HEK293 (cell line): ENCODE results near the gene CST7.

ENCODE experiments used
- CTCF ChIA-PET: fragments of 350-600 bp; formaldehyde crosslinking; extraction: SDS; loops from one replicate; lab custom pipeline; 2021; ENCODE audit warnings: antibody characterized with exemption; lab: Yijun Ruan, JAX
- POLR2A ChIA-PET: fragments of 300-600 bp; formaldehyde crosslinking; extraction: SDS; loops from one replicate; lab custom pipeline; 2020; ENCODE audit warnings: antibody characterized with exemption, inconsistent platforms; lab: Yijun Ruan, JAX
- H3K27ac ChIP-seq: fragments of 200-500 bp; sonication (Bioruptor generic); 2 replicates; pipeline ENCODE4 v1.5.1; 2014; ENCODE audit warnings: low read depth, low read length, control low read depth, inconsistent platforms; ENCODE audit errors: extremely low read depth
- H3K36me3 ChIP-seq, 2 experiments: fragments of 200-500 bp in 1 of 2; sonication (Bioruptor generic) in 1 of 2; 1 replicate in 1 of 2; 2 replicates in 1 of 2; pipeline ENCODE4 v1.5.1; 2014 to 2017; ENCODE audit warnings: inconsistent platforms in 2 of 2, low read length in 2 of 2; ENCODE audit not compliant: control insufficient read depth in 2 of 2, insufficient read depth in 1 of 2
- H3K4me1 ChIP-seq: fragments of 200-500 bp; sonication (Bioruptor generic); 2 replicates; pipeline ENCODE4 v1.5.1; 2014; ENCODE audit warnings: mild to moderate bottlenecking, low read length, inconsistent platforms; ENCODE audit not compliant: control insufficient read depth, insufficient read depth
- H3K4me3 ChIP-seq: 2 replicates; pipeline ENCODE4 v1.5.1; 2011; ENCODE audit warnings: low read depth, mild to moderate bottlenecking, control low read depth, low read length, moderate library complexity
- H3K9me3 ChIP-seq: fragments of 200-500 bp; sonication (Bioruptor generic); 2 replicates; pipeline ENCODE4 v1.5.1; 2014; ENCODE audit warnings: low read depth, low read length, inconsistent platforms; ENCODE audit not compliant: control insufficient read depth, insufficient read depth
- KLF9 ChIP-seq: fragments of 450-650 bp; formaldehyde crosslinking; IDR thresholded peaks from 2 replicates; pipeline ENCODE4 v1.5.1; 2016; ENCODE audit warnings: missing biosample characterization, missing genetic modification characterization, low read depth
- MEIS1 ChIP-seq: sonication (generic); formaldehyde crosslinking; IDR thresholded peaks from 2 replicates; pipeline ENCODE4 v1.8.1; 2022; ENCODE audit warnings: missing genetic modification reagents, mild to moderate bottlenecking, borderline replicate concordance
- MYNN ChIP-seq: fragments of 450-650 bp; formaldehyde crosslinking; IDR thresholded peaks from 2 replicates; pipeline ENCODE4 v1.5.1; 2016; ENCODE audit warnings: missing biosample characterization, missing genetic modification characterization, borderline replicate concordance
- OVOL3 ChIP-seq: fragments of 450-650 bp; formaldehyde crosslinking; IDR thresholded peaks from 2 replicates; pipeline ENCODE4 v1.5.1; 2016; ENCODE audit warnings: missing biosample characterization, missing genetic modification characterization
- SALL2 ChIP-seq: fragments of 450-650 bp; formaldehyde crosslinking; IDR thresholded peaks from 2 replicates; pipeline ENCODE4 v1.5.0; 2017; ENCODE audit warnings: missing biosample characterization, mild to moderate bottlenecking, missing genetic modification characterization, borderline replicate concordance
- ZBTB1 ChIP-seq: fragments of 450-650 bp; formaldehyde crosslinking; IDR thresholded peaks from 2 replicates; pipeline ENCODE4 v1.5.1; 2016; ENCODE audit warnings: missing biosample characterization, missing genetic modification characterization
- ZFP41 ChIP-seq: fragments of 450-650 bp; formaldehyde crosslinking; IDR thresholded peaks from 2 replicates; pipeline ENCODE4 v1.5.1; 2016; ENCODE audit warnings: missing biosample characterization, missing genetic modification characterization, borderline replicate concordance
- ZNF132 ChIP-seq: fragments of 450-650 bp; formaldehyde crosslinking; IDR thresholded peaks from 2 replicates; pipeline ENCODE4 v1.5.1; 2017; ENCODE audit warnings: missing biosample characterization, missing genetic modification characterization, borderline replicate concordance
- ZNF2 ChIP-seq: fragments of 450-650 bp; formaldehyde crosslinking; IDR thresholded peaks from 2 replicates; pipeline ENCODE4 v1.5.1; 2016; ENCODE audit warnings: missing biosample characterization, missing genetic modification characterization
- ZNF211 ChIP-seq: fragments of 450-650 bp; formaldehyde crosslinking; IDR thresholded peaks from 2 replicates; pipeline ENCODE4 v1.5.1; 2016; ENCODE audit warnings: low read depth, missing biosample characterization, missing genetic modification characterization
- ZNF394 ChIP-seq: fragments of 450-650 bp; formaldehyde crosslinking; IDR thresholded peaks from 2 replicates; pipeline ENCODE4 v1.5.1; 2016; ENCODE audit warnings: missing biosample characterization, missing genetic modification characterization, mild to moderate bottlenecking, moderate library complexity, borderline replicate concordance
- ZNF423 ChIP-seq: fragments of 450-650 bp; formaldehyde crosslinking; IDR thresholded peaks from 2 replicates; pipeline ENCODE4 v1.5.1; 2016; ENCODE audit warnings: missing biosample characterization, missing genetic modification characterization
- ZNF521 ChIP-seq: fragments of 450-650 bp; formaldehyde crosslinking; IDR thresholded peaks from 2 replicates; pipeline ENCODE4 v1.5.1; 2017; ENCODE audit warnings: missing biosample characterization, mild to moderate bottlenecking, missing genetic modification characterization
- ZNF560 ChIP-seq: fragments of 450-650 bp; formaldehyde crosslinking; IDR thresholded peaks from 2 replicates; pipeline ENCODE4 v1.5.1; 2017; ENCODE audit warnings: missing biosample characterization, missing genetic modification characterization, borderline replicate concordance
- TF ChIP-seq, protein P1 (sequence below): fragments of 450-650 bp; formaldehyde crosslinking; IDR thresholded peaks from 2 replicates; pipeline ENCODE4 v1.5.1; 2017; ENCODE audit warnings: missing biosample characterization, missing genetic modification characterization
- TF ChIP-seq, protein P2 (sequence below): fragments of 450-650 bp; formaldehyde crosslinking; IDR thresholded peaks from 2 replicates; pipeline ENCODE4 v1.5.1; 2016; ENCODE audit warnings: missing biosample characterization, missing genetic modification characterization
- TF ChIP-seq, protein P3 (sequence below): fragments of 450-650 bp; formaldehyde crosslinking; IDR thresholded peaks from 2 replicates; pipeline ENCODE4 v1.5.1; 2016; ENCODE audit warnings: missing biosample characterization, missing genetic modification characterization
- TF ChIP-seq, protein P4 (sequence below): fragments of 450-650 bp; IDR thresholded peaks from 2 replicates; pipeline ENCODE4 v1.5.1; 2018; ENCODE audit warnings: missing biosample characterization, missing genetic modification characterization
- TF ChIP-seq, protein P5 (sequence below): fragments of 450-650 bp; formaldehyde crosslinking; IDR thresholded peaks from 2 replicates; pipeline ENCODE4 v1.5.1; 2016; ENCODE audit warnings: missing biosample characterization, missing genetic modification characterization
- TF ChIP-seq, protein P6 (sequence below): fragments of 450-650 bp; formaldehyde crosslinking; IDR thresholded peaks from 2 replicates; pipeline ENCODE4 v1.5.1; 2016; ENCODE audit warnings: missing biosample characterization, missing genetic modification characterization
- TF ChIP-seq, protein P7 (sequence below): fragments of 450-650 bp; formaldehyde crosslinking; conservative IDR thresholded peaks from 2 replicates; pipeline ENCODE4 v1.5.1; 2016; ENCODE audit warnings: low read depth, missing biosample characterization, missing genetic modification characterization

The CST7 gene

DNA sequence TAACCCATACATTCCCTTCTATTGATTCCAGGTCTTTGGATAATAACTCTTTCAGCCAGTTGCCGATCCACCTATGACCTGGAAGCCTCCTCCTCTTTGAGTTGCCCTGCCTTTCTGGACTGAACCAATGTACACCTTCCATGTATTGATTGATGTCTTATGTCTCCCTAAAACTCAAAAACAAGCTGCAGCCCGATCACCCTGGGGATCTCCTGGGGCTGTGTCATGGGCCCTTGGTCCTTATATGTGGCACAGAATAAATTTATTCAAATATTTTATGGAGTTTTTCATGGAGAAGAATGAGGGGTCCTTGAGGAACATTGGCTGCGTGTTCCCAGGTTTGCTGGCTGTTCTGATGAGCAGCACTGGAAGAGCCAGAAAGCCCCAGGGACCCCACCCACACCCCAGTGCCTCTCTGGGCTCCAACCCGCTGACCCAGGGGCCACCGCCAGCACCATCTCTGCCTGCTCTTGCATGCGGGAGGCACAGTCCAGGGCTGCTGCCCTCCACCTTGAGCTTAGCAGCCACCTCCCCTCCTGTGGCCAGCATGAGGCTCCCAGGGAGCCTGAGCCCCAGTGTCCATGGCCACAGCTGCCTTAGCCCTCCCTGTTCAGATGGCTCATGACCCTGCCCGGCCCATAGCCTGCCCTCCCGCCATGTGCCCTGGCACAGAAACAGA, 36.5 kb upstream of the CST7 start:
- ChIA-PET CTCF (interaction anchor here (0.5 kb wide), 1 partner anchor 263 kb away, joined by 3 read pairs; no protein-coding TSS in a partner anchor), POLR2A (no interaction called here)
- Histone ChIP-seq H3K27ac (no peak overlapping the region), H3K4me3 (no peak overlapping the region), H3K36me3 (no peaks in the 10 kb centered on the region), H3K9me3 (no peaks in the 10 kb centered on the region), H3K4me1 (no peaks in the 10 kb centered on the region)
- TF ChIP-seq, protein P1, sequence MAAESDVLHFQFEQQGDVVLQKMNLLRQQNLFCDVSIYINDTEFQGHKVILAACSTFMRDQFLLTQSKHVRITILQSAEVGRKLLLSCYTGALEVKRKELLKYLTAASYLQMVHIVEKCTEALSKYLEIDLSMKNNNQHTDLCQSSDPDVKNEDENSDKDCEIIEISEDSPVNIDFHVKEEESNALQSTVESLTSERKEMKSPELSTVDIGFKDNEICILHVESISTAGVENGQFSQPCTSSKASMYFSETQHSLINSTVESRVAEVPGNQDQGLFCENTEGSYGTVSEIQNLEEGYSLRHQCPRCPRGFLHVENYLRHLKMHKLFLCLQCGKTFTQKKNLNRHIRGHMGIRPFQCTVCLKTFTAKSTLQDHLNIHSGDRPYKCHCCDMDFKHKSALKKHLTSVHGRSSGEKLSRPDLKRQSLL (tag by site-specific recombination) = no peak
- TF ChIP-seq, protein P2, sequence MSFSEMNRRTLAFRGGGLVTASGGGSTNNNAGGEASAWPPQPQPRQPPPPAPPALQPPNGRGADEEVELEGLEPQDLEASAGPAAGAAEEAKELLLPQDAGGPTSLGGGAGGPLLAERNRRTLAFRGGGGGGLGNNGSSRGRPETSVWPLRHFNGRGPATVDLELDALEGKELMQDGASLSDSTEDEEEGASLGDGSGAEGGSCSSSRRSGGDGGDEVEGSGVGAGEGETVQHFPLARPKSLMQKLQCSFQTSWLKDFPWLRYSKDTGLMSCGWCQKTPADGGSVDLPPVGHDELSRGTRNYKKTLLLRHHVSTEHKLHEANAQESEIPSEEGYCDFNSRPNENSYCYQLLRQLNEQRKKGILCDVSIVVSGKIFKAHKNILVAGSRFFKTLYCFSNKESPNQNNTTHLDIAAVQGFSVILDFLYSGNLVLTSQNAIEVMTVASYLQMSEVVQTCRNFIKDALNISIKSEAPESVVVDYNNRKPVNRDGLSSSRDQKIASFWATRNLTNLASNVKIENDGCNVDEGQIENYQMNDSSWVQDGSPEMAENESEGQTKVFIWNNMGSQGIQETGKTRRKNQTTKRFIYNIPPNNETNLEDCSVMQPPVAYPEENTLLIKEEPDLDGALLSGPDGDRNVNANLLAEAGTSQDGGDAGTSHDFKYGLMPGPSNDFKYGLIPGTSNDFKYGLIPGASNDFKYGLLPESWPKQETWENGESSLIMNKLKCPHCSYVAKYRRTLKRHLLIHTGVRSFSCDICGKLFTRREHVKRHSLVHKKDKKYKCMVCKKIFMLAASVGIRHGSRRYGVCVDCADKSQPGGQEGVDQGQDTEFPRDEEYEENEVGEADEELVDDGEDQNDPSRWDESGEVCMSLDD (tag by site-specific recombination) = no peak
- TF ChIP-seq ZNF394 (tag by site-specific recombination) (no peak), MYNN (tag by site-specific recombination) (no peak), ZNF2 (tag by site-specific recombination) (no peak), ZNF560 (tag by site-specific recombination) (no peak), ZNF132 (tag by site-specific recombination) (no peak), SALL2 (tag by site-specific recombination) (no peak), ZNF423 (no peak), KLF9 (tag by site-specific recombination) (no peak), OVOL3 (tag by site-specific recombination) (no peak)
- TF ChIP-seq, protein P3, sequence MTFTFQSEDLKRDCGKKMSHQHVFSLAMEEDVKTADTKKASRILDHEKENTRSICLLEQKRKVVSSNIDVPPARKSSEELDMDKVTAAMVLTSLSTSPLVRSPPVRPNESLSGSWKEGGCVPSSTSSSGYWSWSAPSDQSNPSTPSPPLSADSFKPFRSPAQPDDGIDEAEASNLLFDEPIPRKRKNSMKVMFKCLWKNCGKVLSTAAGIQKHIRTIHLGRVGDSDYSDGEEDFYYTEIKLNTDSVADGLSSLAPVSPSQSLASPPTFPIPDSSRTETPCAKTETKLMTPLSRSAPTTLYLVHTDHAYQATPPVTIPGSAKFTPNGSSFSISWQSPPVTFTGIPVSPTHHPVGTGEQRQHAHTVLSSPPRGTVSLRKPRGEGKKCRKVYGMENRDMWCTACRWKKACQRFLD (tag by site-specific recombination) = no peak
- TF ChIP-seq, protein P4, sequence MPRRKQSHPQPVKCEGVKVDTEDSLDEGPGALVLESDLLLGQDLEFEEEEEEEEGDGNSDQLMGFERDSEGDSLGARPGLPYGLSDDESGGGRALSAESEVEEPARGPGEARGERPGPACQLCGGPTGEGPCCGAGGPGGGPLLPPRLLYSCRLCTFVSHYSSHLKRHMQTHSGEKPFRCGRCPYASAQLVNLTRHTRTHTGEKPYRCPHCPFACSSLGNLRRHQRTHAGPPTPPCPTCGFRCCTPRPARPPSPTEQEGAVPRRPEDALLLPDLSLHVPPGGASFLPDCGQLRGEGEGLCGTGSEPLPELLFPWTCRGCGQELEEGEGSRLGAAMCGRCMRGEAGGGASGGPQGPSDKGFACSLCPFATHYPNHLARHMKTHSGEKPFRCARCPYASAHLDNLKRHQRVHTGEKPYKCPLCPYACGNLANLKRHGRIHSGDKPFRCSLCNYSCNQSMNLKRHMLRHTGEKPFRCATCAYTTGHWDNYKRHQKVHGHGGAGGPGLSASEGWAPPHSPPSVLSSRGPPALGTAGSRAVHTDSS (tag by site-specific recombination) = no peak
- TF ChIP-seq, protein P5, sequence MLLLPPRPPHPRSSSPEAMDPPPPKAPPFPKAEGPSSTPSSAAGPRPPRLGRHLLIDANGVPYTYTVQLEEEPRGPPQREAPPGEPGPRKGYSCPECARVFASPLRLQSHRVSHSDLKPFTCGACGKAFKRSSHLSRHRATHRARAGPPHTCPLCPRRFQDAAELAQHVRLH (tag by site-specific recombination) = no peak

DNA sequence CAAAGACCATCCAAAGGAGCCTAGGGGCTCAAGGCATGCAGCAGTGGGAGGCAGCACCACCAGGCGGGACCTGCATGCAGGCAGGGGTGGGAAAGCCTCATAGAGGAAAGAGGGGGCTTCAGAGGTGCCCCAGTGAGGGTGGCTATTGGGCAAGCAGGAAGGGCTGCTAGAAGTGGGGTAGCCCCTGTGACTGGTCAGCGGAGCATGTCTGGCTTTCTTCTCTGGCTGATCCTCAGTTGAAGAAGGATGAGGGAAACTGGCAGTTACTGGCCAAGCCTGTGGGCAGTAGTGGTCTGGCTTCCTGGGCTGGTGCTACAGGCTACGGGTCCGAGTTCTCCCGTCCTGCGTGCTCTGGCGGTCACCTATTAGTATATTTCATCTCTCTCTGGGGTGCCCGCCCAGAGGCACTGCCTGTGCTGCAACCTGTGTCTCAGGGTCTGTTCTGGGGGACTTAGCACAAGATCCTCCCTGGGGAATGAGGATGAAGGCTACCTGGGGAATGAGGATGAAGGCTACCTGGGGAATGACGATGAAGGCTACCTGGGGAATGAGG, 35.9 kb upstream of the CST7 start:
- ChIA-PET POLR2A (no interaction called here), CTCF (no interaction called here)
- no peak overlapping the region for H3K4me3 ChIP-seq
- TF ChIP-seq ZNF521 (tag by site-specific recombination) = no peak
- no peak for TF ChIP-seq MEIS1 (CRISPR knock-in tag)
- TF ChIP-seq, protein P6, sequence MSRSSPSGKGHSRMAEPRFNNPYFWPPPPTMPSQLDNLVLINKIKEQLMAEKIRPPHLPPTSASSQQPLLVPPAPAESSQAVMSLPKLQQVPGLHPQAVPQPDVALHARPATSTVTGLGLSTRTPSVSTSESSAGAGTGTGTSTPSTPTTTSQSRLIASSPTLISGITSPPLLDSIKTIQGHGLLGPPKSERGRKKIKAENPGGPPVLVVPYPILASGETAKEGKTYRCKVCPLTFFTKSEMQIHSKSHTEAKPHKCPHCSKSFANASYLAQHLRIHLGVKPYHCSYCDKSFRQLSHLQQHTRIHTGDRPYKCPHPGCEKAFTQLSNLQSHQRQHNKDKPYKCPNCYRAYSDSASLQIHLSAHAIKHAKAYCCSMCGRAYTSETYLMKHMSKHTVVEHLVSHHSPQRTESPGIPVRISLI (tag by site-specific recombination) = no peak
- no peak for TF ChIP-seq ZBTB1
- TF ChIP-seq ZNF211 (tag by site-specific recombination) = no peak
- TF ChIP-seq, protein P7, sequence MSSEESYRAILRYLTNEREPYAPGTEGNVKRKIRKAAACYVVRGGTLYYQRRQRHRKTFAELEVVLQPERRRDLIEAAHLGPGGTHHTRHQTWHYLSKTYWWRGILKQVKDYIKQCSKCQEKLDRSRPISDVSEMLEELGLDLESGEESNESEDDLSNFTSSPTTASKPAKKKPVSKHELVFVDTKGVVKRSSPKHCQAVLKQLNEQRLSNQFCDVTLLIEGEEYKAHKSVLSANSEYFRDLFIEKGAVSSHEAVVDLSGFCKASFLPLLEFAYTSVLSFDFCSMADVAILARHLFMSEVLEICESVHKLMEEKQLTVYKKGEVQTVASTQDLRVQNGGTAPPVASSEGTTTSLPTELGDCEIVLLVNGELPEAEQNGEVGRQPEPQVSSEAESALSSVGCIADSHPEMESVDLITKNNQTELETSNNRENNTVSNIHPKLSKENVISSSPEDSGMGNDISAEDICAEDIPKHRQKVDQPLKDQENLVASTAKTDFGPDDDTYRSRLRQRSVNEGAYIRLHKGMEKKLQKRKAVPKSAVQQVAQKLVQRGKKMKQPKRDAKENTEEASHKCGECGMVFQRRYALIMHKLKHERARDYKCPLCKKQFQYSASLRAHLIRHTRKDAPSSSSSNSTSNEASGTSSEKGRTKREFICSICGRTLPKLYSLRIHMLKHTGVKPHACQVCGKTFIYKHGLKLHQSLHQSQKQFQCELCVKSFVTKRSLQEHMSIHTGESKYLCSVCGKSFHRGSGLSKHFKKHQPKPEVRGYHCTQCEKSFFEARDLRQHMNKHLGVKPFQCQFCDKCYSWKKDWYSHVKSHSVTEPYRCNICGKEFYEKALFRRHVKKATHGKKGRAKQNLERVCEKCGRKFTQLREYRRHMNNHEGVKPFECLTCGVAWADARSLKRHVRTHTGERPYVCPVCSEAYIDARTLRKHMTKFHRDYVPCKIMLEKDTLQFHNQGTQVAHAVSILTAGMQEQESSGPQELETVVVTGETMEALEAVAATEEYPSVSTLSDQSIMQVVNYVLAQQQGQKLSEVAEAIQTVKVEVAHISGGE (tag by site-specific recombination) = no peak
- TF ChIP-seq ZFP41 = no peak

More for the DNA sequence above, 35.9 kb upstream of the CST7 start:
- no peak overlapping the region for H3K27ac ChIP-seq
- no peaks in the 10 kb centered on the region for H3K4me1 ChIP-seq
- no peaks in the 10 kb centered on the region for H3K9me3 ChIP-seq
- H3K36me3 ChIP-seq = no peaks in the 10 kb centered on the region
